ENCODE data around the gene SMKR1.

The SMKR1 gene

DNA sequence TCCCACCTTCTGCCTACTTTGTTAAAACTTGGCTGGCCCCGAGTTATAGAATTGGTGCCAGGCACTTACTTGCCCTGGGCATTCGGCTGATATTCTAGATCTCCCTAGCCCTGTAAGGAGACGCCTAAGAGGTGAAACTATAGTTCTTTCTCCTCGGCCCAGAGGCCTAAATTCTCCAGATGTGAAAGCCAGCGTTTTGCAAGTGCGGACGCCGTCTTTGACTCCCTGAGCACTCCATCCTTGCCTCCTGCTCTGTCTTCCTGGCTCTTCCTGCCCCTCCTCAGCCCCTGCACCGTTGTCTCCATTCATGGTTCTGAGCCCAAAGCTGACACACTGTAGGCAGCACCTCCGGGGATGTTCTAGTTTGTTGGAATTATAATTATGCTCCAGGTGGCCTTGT is 11.2 kb downstream of the SMKR1 start:
- Histone ChIP-seq H3F3A (ENCODE audit: low read depth) (no peaks in the 10 kb centered on the region), H3K4me2 (ENCODE audit: low read depth, low read length, poor library complexity, severe bottlenecking) (no peak overlapping the region), H3K4me3 (ENCODE audit: low read length, poor library complexity, severe bottlenecking) (no peak overlapping the region), H3K9ac (ENCODE audit: low read depth, low read length, poor library complexity, severe bottlenecking) (no peak overlapping the region), H2AFZ (ENCODE audit: low read length) (no peak overlapping the region), H3K36me3 (ENCODE audit: insufficient read depth, low read length) (no peaks in the 10 kb centered on the region), H4K20me1 (ENCODE audit: insufficient read depth, low read length, poor library complexity, severe bottlenecking) (no peaks in the 10 kb centered on the region), H3K4me1 (ENCODE audit: insufficient read depth, low read length, poor library complexity, severe bottlenecking) (no peaks in the 10 kb centered on the region), H3K9me3 (ENCODE audit: insufficient read depth, low read depth, low read length) (no peaks in the 10 kb centered on the region), H3K79me2 (ENCODE audit: insufficient read depth, low read length) (no peaks in the 10 kb centered on the region), H3K27me3 (ENCODE audit: insufficient read depth, low read length, poor library complexity, severe bottlenecking) (no peaks in the 10 kb centered on the region), H3K9me2 (replicated peaks; ENCODE audit: low read depth, low read length) (no peaks in the 10 kb centered on the region)
- TF ChIP-seq, protein P1, sequence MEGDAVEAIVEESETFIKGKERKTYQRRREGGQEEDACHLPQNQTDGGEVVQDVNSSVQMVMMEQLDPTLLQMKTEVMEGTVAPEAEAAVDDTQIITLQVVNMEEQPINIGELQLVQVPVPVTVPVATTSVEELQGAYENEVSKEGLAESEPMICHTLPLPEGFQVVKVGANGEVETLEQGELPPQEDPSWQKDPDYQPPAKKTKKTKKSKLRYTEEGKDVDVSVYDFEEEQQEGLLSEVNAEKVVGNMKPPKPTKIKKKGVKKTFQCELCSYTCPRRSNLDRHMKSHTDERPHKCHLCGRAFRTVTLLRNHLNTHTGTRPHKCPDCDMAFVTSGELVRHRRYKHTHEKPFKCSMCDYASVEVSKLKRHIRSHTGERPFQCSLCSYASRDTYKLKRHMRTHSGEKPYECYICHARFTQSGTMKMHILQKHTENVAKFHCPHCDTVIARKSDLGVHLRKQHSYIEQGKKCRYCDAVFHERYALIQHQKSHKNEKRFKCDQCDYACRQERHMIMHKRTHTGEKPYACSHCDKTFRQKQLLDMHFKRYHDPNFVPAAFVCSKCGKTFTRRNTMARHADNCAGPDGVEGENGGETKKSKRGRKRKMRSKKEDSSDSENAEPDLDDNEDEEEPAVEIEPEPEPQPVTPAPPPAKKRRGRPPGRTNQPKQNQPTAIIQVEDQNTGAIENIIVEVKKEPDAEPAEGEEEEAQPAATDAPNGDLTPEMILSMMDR (conservative IDR thresholded peaks at IDR 0.05; ENCODE audit: low read length) = no peak
- no peak for TF ChIP-seq EZH2phosphoT487 (IDR thresholded peaks at IDR 0.05; ENCODE audit: borderline replicate concordance)

DNA sequence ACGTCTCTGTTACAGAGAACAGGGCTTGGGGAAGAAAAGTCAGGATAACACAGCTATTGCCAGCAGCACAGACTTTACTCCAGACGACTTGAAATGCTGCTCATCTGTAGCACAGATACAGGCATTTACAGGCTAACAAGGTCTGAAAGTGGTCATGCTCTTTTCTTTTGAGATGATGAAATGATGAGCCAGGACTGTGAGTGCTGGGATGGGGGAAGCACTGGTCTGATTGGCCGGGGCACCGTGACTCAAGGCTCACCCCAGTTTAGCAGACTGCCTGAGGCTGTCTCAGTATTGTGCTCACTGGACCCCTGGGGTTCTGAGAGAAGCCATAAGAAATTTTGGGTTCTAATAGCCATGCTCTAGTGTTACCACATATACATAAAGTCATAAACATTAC is 12.4 kb downstream of the SMKR1 start:
- H3K4me3 ChIP-seq (ENCODE audit: low read length, poor library complexity, severe bottlenecking) = no peak overlapping the region
- H3K9ac ChIP-seq (ENCODE audit: low read depth, low read length, poor library complexity, severe bottlenecking) = no peak overlapping the region

DNA sequence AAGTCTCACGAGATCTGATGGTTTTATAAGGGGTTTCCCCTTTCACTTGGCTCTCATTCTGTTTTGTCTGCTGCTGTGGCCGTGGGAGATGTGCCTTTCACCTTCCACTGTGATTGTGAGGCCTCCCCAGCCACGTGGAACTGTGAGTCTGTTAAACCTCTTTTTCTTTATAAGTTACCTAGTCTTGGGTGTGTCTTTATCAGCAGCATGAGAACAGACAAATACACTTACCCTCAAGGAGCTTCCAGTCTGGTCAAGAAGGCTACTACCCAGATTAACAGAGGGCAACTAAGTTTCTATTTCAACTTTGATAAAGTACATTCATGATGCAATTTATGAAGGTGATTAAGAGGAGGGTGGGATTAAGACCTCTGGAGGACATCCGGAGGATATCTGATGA is 13.1 kb downstream of the SMKR1 start:
- H3K27me3 ChIP-seq (ENCODE audit: insufficient read depth, low read length, poor library complexity, severe bottlenecking) = no peaks in the 10 kb centered on the region
- H3K4me2 ChIP-seq (ENCODE audit: low read depth, low read length, poor library complexity, severe bottlenecking) = no peak overlapping the region
- no peaks in the 10 kb centered on the region for H3F3A ChIP-seq (ENCODE audit: low read depth)
- no peaks in the 10 kb centered on the region for H3K4me1 ChIP-seq (ENCODE audit: insufficient read depth, low read length, poor library complexity, severe bottlenecking)
- H2AFZ ChIP-seq (ENCODE audit: low read length) = no peak overlapping the region
- H3K36me3 ChIP-seq (ENCODE audit: insufficient read depth, low read length) = no peaks in the 10 kb centered on the region
- H4K20me1 ChIP-seq (ENCODE audit: insufficient read depth, low read length, poor library complexity, severe bottlenecking) = no peaks in the 10 kb centered on the region
- H3K4me3 ChIP-seq (ENCODE audit: low read length, poor library complexity, severe bottlenecking) = no peak overlapping the region
- H3K79me2 ChIP-seq (ENCODE audit: insufficient read depth, low read length) = no peaks in the 10 kb centered on the region
- H3K9ac ChIP-seq (ENCODE audit: low read depth, low read length, poor library complexity, severe bottlenecking) = no peak overlapping the region
- no peak for TF ChIP-seq EZH2phosphoT487 (IDR thresholded peaks at IDR 0.05; ENCODE audit: borderline replicate concordance)
- H3K9me2 ChIP-seq (replicated peaks; ENCODE audit: low read depth, low read length) = no peaks in the 10 kb centered on the region
- no peaks in the 10 kb centered on the region for H3K9me3 ChIP-seq (ENCODE audit: insufficient read depth, low read depth, low read length)

More for the DNA sequence above, 12.4 kb downstream of the SMKR1 start:
- Histone ChIP-seq H4K20me1 (ENCODE audit: insufficient read depth, low read length, poor library complexity, severe bottlenecking) (no peaks in the 10 kb centered on the region), H2AFZ (ENCODE audit: low read length) (no peak overlapping the region), H3K9me2 (replicated peaks; ENCODE audit: low read depth, low read length) (no peaks in the 10 kb centered on the region), H3K27me3 (ENCODE audit: insufficient read depth, low read length, poor library complexity, severe bottlenecking) (no peaks in the 10 kb centered on the region), H3K4me2 (ENCODE audit: low read depth, low read length, poor library complexity, severe bottlenecking) (no peak overlapping the region), H3F3A (ENCODE audit: low read depth) (no peaks in the 10 kb centered on the region), H3K4me1 (ENCODE audit: insufficient read depth, low read length, poor library complexity, severe bottlenecking) (no peaks in the 10 kb centered on the region), H3K9me3 (ENCODE audit: insufficient read depth, low read depth, low read length) (no peaks in the 10 kb centered on the region), H3K36me3 (ENCODE audit: insufficient read depth, low read length) (no peaks in the 10 kb centered on the region), H3K79me2 (ENCODE audit: insufficient read depth, low read length) (no peaks in the 10 kb centered on the region)
- TF ChIP-seq EZH2phosphoT487 (IDR thresholded peaks at IDR 0.05; ENCODE audit: borderline replicate concordance) = no peak
- TF ChIP-seq, protein P1 (conservative IDR thresholded peaks at IDR 0.05; ENCODE audit: low read length) = no peak

DNA sequence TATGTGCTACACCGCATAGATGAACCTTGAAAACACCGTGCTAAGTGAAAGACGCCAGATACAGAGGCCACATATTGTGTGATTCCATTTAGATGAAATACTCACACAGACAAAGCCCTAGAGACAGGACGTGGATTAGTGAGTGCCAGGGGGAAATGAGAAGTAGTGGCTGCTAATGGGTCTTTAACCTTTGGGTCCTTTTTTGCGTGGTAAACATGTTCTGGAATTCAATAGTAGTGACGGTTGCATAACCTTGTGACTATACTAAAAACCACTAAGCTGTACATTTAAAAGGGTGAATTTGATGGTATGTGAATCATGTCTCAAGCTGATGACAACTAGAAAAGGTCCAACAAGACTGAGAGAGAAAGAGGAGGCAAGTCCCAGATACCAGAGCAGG is 15.6 kb downstream of the SMKR1 start:
- Histone ChIP-seq H3K36me3 (ENCODE audit: insufficient read depth, low read length) (no peaks in the 10 kb centered on the region), H3K4me3 (ENCODE audit: low read length, poor library complexity, severe bottlenecking) (no peak overlapping the region), H3K9ac (ENCODE audit: low read depth, low read length, poor library complexity, severe bottlenecking) (no peak overlapping the region), H3K9me3 (ENCODE audit: insufficient read depth, low read depth, low read length) (no peaks in the 10 kb centered on the region), H3F3A (ENCODE audit: low read depth) (no peaks in the 10 kb centered on the region), H4K20me1 (ENCODE audit: insufficient read depth, low read length, poor library complexity, severe bottlenecking) (no peaks in the 10 kb centered on the region), H3K79me2 (ENCODE audit: insufficient read depth, low read length) (no peaks in the 10 kb centered on the region), H3K4me1 (ENCODE audit: insufficient read depth, low read length, poor library complexity, severe bottlenecking) (no peaks in the 10 kb centered on the region), H3K9me2 (replicated peaks; ENCODE audit: low read depth, low read length) (no peaks in the 10 kb centered on the region), H3K4me2 (ENCODE audit: low read depth, low read length, poor library complexity, severe bottlenecking) (no peak overlapping the region), H2AFZ (ENCODE audit: low read length) (no peak overlapping the region), H3K27me3 (ENCODE audit: insufficient read depth, low read length, poor library complexity, severe bottlenecking) (no peaks in the 10 kb centered on the region)
- TF ChIP-seq, protein P1 (conservative IDR thresholded peaks at IDR 0.05; ENCODE audit: low read length) = no peak
- TF ChIP-seq EZH2phosphoT487 (IDR thresholded peaks at IDR 0.05; ENCODE audit: borderline replicate concordance) = no peak

All from Loucy (cell line).